H1 (cell line): Measurements from ENCODE around the gene THRB.

ENCODE experiments used
- ATF3 ChIP-seq: IDR thresholded peaks from 2 replicates; pipeline ENCODE4 v1.6.1; 2011; ENCODE audit warnings: low read depth, mild to moderate bottlenecking, low read length; ENCODE audit not compliant: insufficient read depth
- BACH1 ChIP-seq: IDR thresholded peaks from 2 replicates; pipeline ENCODE4 v1.6.1; 2012; ENCODE audit warnings: low read length, improper control_type of control experiment
- CREB1 ChIP-seq: IDR thresholded peaks from 2 replicates; pipeline ENCODE4 v1.6.1; 2012; ENCODE audit warnings: inconsistent platforms
- EP300 ChIP-seq, 2 experiments: IDR thresholded peaks; 1 replicate in 1 of 2; 2 replicates in 1 of 2; pipeline ENCODE4 v1.6.1; 2011 to 2012; ENCODE audit warnings: low read depth in 2 of 2, low read length in 2 of 2, mild to moderate bottlenecking in 2 of 2, borderline replicate concordance in 1 of 2, inconsistent platforms in 1 of 2, moderate library complexity in 1 of 2
- EZH2 ChIP-seq: fragments of 200-600 bp; sonication (generic); IDR thresholded peaks from 2 replicates; pipeline ENCODE4 v1.7.1; 2012; ENCODE audit warnings: low read depth, mild to moderate bottlenecking, moderate library complexity, low read length, inconsistent platforms; ENCODE audit not compliant: severe bottlenecking
- HDAC6 ChIP-seq: IDR thresholded peaks from one replicate; pipeline ENCODE4 v1.7.1; 2012; ENCODE audit warnings: low read depth, mild to moderate bottlenecking, inconsistent platforms, low read length, moderate library complexity
- JUN ChIP-seq: IDR thresholded peaks from 2 replicates; pipeline ENCODE4 v1.6.1; 2011; ENCODE audit warnings: low read depth, mild to moderate bottlenecking, improper control_type of control experiment, low read length
- POLR2A ChIP-seq, 2 experiments: IDR thresholded peaks; 1 replicate in 1 of 2; 2 replicates in 1 of 2; pipeline ENCODE4 v1.6.1; 2011; ENCODE audit warnings: low read depth in 2 of 2, low read length in 2 of 2, mild to moderate bottlenecking in 2 of 2; ENCODE audit errors: control extremely low read depth in 1 of 2
- SAP30 ChIP-seq: fragments of 300-600 bp; sonication (generic); IDR thresholded peaks from 2 replicates; pipeline ENCODE4 v1.7.1; 2012; ENCODE audit warnings: low read length, moderate library complexity, mild to moderate bottlenecking, inconsistent platforms; ENCODE audit not compliant: insufficient read depth, insufficient replicate concordance
- SRF ChIP-seq: IDR thresholded peaks from 2 replicates; pipeline ENCODE4 v1.6.1; 2011; ENCODE audit warnings: mild to moderate bottlenecking, low read depth, low read length, moderate library complexity
- TF ChIP-seq, protein P1 (sequence below), 3 experiments: IDR thresholded peaks; 1 replicate in 2 of 3; 2 replicates in 1 of 3; pipeline versions ENCODE4 v1.5.1 to v1.6.1; 2011; ENCODE audit warnings: low read length in 3 of 3, mild to moderate bottlenecking in 3 of 3, inconsistent platforms in 2 of 3, low read depth in 1 of 3, moderate library complexity in 1 of 3; ENCODE audit not compliant: insufficient read depth in 1 of 3; ENCODE audit errors: control extremely low read depth in 1 of 3

DNA sequence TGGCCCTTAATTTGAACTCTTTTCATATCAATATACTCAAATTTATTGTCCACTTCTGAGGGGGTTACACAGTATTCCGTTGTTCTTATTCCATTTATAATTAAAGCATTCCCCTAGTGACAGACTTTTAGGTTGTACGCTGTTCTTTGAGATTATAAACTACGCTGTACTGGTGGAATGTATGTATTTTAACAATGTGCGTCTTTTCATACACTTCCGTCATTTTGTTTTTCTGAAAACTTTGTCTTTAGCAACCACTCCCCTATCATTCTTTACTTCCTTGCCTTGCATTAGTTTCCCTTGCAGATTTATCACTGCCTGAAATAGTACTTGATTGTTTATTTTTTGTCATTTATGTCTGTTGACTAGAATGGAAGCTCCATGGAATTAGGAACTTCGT is 137.0 kb downstream of the THRB start:
- TF ChIP-seq BACH1 = no peak
- no peak for TF ChIP-seq HDAC6
- TF ChIP-seq, protein P1, sequence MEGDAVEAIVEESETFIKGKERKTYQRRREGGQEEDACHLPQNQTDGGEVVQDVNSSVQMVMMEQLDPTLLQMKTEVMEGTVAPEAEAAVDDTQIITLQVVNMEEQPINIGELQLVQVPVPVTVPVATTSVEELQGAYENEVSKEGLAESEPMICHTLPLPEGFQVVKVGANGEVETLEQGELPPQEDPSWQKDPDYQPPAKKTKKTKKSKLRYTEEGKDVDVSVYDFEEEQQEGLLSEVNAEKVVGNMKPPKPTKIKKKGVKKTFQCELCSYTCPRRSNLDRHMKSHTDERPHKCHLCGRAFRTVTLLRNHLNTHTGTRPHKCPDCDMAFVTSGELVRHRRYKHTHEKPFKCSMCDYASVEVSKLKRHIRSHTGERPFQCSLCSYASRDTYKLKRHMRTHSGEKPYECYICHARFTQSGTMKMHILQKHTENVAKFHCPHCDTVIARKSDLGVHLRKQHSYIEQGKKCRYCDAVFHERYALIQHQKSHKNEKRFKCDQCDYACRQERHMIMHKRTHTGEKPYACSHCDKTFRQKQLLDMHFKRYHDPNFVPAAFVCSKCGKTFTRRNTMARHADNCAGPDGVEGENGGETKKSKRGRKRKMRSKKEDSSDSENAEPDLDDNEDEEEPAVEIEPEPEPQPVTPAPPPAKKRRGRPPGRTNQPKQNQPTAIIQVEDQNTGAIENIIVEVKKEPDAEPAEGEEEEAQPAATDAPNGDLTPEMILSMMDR (IDR thresholded peaks at IDR 0.05; ENCODE audit: control extremely low read depth in 1 of 3, insufficient read depth in 1 of 3, low read depth in 1 of 3, low read length in 3 of 3) = no peak
- TF ChIP-seq EP300 (IDR thresholded peaks at IDR 0.05; ENCODE audit: borderline replicate concordance in 1 of 2, low read depth in 2 of 2, low read length in 2 of 2) = no peak
- TF ChIP-seq SAP30 = no peak
- TF ChIP-seq SRF = no peak
- TF ChIP-seq JUN = no peak
- no peak for TF ChIP-seq EZH2
- TF ChIP-seq CREB1 = no peak
- TF ChIP-seq ATF3 = no peak
- TF ChIP-seq POLR2A (IDR thresholded peaks at IDR 0.05; ENCODE audit: control extremely low read depth in 1 of 2, low read depth in 2 of 2, low read length in 2 of 2) = no peak
